HepG2 (cell line): Measurements from ENCODE around the gene PID1. TPM values are rescaled to one million over a fixed set of nuclear protein-coding genes. Genes with fewer than 3 reads are reported as not detected.

Source experiments
- ATAC-seq: fragments of 200-7000 bp; cut with Tn5 transposase; 3 replicates; pipeline ENCODE4 v1.9.1; 2020; ENCODE audit warnings: mild to moderate bottlenecking, moderate library complexity
- BruUV-seq: library from RNA; stranded (reverse); fragments of 400-500 nt; replicated peaks from 2 replicates; lab custom pipeline; 2021; lab: Mats Ljungman, UMichigan
- CTCF ChIA-PET: fragments of 300-600 bp; formaldehyde crosslinking; extraction: SDS; loops from one replicate; lab custom pipeline; 2021; ENCODE audit warnings: low total read pairs, inconsistent platforms, low intra/inter-chr PET ratio; lab: Yijun Ruan, JAX
- POLR2A ChIA-PET: fragments of 350-600 bp; sonication (Branson Sonifier 250); formaldehyde crosslinking; loops from one replicate; lab custom pipeline; 2020; ENCODE audit warnings: antibody characterized with exemption, inconsistent platforms; lab: Yijun Ruan, JAX
- DNase-seq: peaks from one replicate; pipeline ENCODE4 v3.0.0-alpha.2; 2015; ENCODE audit warnings: low spot score
- FAIRE-seq: peaks from 3 replicates; lab custom pipeline; 2011; peaks lifted over from hg19 to GRCh38; lab: Jason Lieb, UNC
- H2AFZ ChIP-seq: one replicate; pipeline ENCODE4 v1.6.1; 2011; ENCODE audit warnings: low read length, inconsistent platforms
- H3K27ac ChIP-seq: fragments of 300-600 bp; 3 replicates; pipeline ENCODE4 v1.8.0; 2011; ENCODE audit warnings: mixed run types, mild to moderate bottlenecking, mixed read lengths, low read length, inconsistent platforms; ENCODE audit not compliant: insufficient read depth; ENCODE audit errors: extremely low read length
- H3K27me3 ChIP-seq, 2 experiments: fragments of 200-600 bp in 1 of 2; 2 replicates in 1 of 2; 3 replicates in 1 of 2; pipeline versions ENCODE4 v1.6.0 to v1.8.0; 2011; ENCODE audit warnings: low read length in 2 of 2, mild to moderate bottlenecking in 2 of 2, moderate library complexity in 2 of 2, inconsistent platforms in 1 of 2; ENCODE audit not compliant: insufficient read depth in 2 of 2, control insufficient read depth in 1 of 2
- H3K36me3 ChIP-seq, 2 experiments: fragments of 200-600 bp in 1 of 2; replicated peaks in 1 of 2; 2 replicates in 1 of 2; 3 replicates in 1 of 2; pipeline versions ENCODE4 v1.5.1 to v1.8.0; 2011; ENCODE audit warnings: low read length in 2 of 2, inconsistent platforms in 1 of 2; ENCODE audit not compliant: insufficient read depth in 2 of 2, control insufficient read depth in 1 of 2
- H3K4me1 ChIP-seq: 2 replicates; pipeline ENCODE4 v1.5.1; 2012; ENCODE audit warnings: low read length, inconsistent platforms; ENCODE audit not compliant: insufficient read depth
- H3K4me2 ChIP-seq: 2 replicates; pipeline ENCODE4 v1.6.0; 2011; ENCODE audit warnings: low read depth, low read length, inconsistent platforms
- H3K4me3 ChIP-seq, 3 experiments: fragments of 200-600 bp in 1 of 3; sonication (generic), shearing (Covaris generic) in 1 of 3; replicated peaks in 1 of 3; 2 replicates each; pipeline ENCODE4 v1.5.1; 2011 to 2016; ENCODE audit warnings: low read length in 3 of 3, inconsistent platforms in 2 of 3, low read depth in 2 of 3, mild to moderate bottlenecking in 2 of 3, control low read depth in 1 of 3, mixed read lengths in 1 of 3; ENCODE audit not compliant: insufficient read depth in 1 of 3
- H3K79me2 ChIP-seq: one replicate; pipeline ENCODE4 v1.6.1; 2011; ENCODE audit warnings: low read length, inconsistent platforms; ENCODE audit not compliant: insufficient read depth
- H3K9ac ChIP-seq: 2 replicates; pipeline ENCODE4 v1.6.0; 2011; ENCODE audit warnings: mild to moderate bottlenecking, low read depth, low read length, inconsistent platforms; ENCODE audit not compliant: insufficient read depth
- H3K9me3 ChIP-seq: 2 replicates; pipeline ENCODE4 v1.5.1; 2012; ENCODE audit warnings: mild to moderate bottlenecking, low read length
- H4K20me1 ChIP-seq: 2 replicates; pipeline ENCODE4 v1.6.0; 2011; ENCODE audit warnings: inconsistent platforms, mild to moderate bottlenecking, low read length, moderate library complexity; ENCODE audit not compliant: insufficient read depth
- MXD3 ChIP-seq: IDR thresholded peaks from 2 replicates; pipeline ENCODE4 v1.6.1; 2016; ENCODE audit warnings: mild to moderate bottlenecking, missing biosample characterization, missing genetic modification reagents
- ZBTB7A ChIP-seq: sonication (generic); formaldehyde crosslinking; IDR thresholded peaks from 2 replicates; pipeline ENCODE4 v1.8.0; 2022; ENCODE audit warnings: mild to moderate bottlenecking, missing genetic modification reagents
- ZIK1 ChIP-seq: sonication (generic); formaldehyde crosslinking; IDR thresholded peaks from 2 replicates; pipeline ENCODE4 v1.5.0; 2020; ENCODE audit warnings: mild to moderate bottlenecking, low read depth, missing genetic modification reagents, borderline replicate concordance
- ZNF687 ChIP-seq: sonication (generic); formaldehyde crosslinking; IDR thresholded peaks from 2 replicates; pipeline ENCODE4 v1.5.1; 2020; ENCODE audit warnings: mild to moderate bottlenecking, missing genetic modification reagents, moderate library complexity
- WGBS: methylation state at CpG from one replicate; pipeline ENCODE4 v1.1.6; 2017; ENCODE audit warnings: low lambda C conversion rate; 5-methylcytosine and 5-hydroxymethylcytosine counted together
- in situ Hi-C: cut with HindIII; loops from 2 replicates; pipeline ENCODE4 v1.10.0; 2017; ENCODE audit warnings: low pct_unique_long_range_greater_than_20kb; ENCODE audit not compliant: extremely low pct_ligation_motif_present
- intact Hi-C: fragments of 100-400 bp; cut with micrococcal nuclease; formaldehyde crosslinking; loops from one replicate; pipeline ENCODE4 v1.10.0; 2022; ENCODE audit not compliant: unreplicated experiment
- polyA plus RNA-seq, 8 experiments: library from polyadenylated mRNA; depleted of rRNA in 3 of 8; stranded (reverse) in 7 of 8; unstranded in 1 of 8; fragments of >200 nt; fragmentation: Illumina TruSeq in 4 of 8; extraction: Trizol in 4 of 8; gene quantifications; 2 replicates each; pipeline versions ENCODE4 v1.2.1 to v1.2.3, GENCODE V29; 2011 to 2016; ENCODE audit warnings: low read depth in 4 of 8, missing spikeins in 1 of 8, mixed read lengths in 1 of 8; ENCODE audit not compliant: insufficient read depth in 1 of 8
- total RNA-seq, 5 experiments: library from RNA; depleted of rRNA; stranded (reverse); fragments of >200 nt; fragmentation: Illumina TruSeq; extraction: Trizol; gene quantifications; 2 replicates each; pipeline ENCODE4 v1.2.3, GENCODE V29; 2016; ENCODE audit warnings: low read depth in 1 of 5

Gene PID1
- total and polyA plus RNA-seq, 2 of the 13 experiments (the other 11 are each of a cell fraction or from before 2014, with no cell fraction given), result 0.15 to 0.18 TPM

- WGBS, result 71% methylated on average over 4 of the region's 4 CpGs
- Histone ChIP-seq H3K4me3 (no peak overlapping the region), H3K4me1 (no peaks in the 10 kb centered on the region), H3K27me3 (no peaks in the 10 kb centered on the region), H3K27ac (no peak overlapping the region), H2AFZ (no peak overlapping the region), H3K4me2 (no peak overlapping the region), H3K36me3 (no peaks in the 10 kb centered on the region), H3K79me2 (no peaks in the 10 kb centered on the region), H3K9me3 (peaks cover 89% of the 10 kb centered on the region), H4K20me1 (no peaks in the 10 kb centered on the region), H3K9ac (no peak overlapping the region)
- FAIRE-seq (no peak), DNase-seq (no peak), ATAC-seq (no peak)
- TF ChIP-seq ZBTB7A (no peak), ZIK1 (no peak), ZNF687 (no peak), MXD3 (CRISPR knock-in tag) (no peak)
- BruUV-seq, result no TSS peak
- intact Hi-C loops, result no loop called here
- POLR2A ChIA-PET, result no interaction called here
- in situ Hi-C loops, result no loop called here
- CTCF ChIA-PET, result no interaction called here
Observed at GRCh38 chr2:229045671-229046070, 225.4 kb downstream of the PID1 start.
